ENCODE measurements around the gene ZXDA.
"Not testable (repeated sequence)": the region's sequence is repeated elsewhere in the genome, so short reads cannot be mapped to it uniquely, and the experiment has no call there.

Gene ZXDA

GRCh38 chrX:57908972-57909594 lies 1.2 kb downstream of the ZXDA start:
- H3K27ac ChIP-seq, result peak overlapping the region; percentile 87
- not testable (repeated sequence) for H3K79me2 ChIP-seq; H3K36me3 ChIP-seq (ENCODE audit: control insufficient read depth, insufficient read depth, low read length); H3K9ac ChIP-seq; H3K27me3 ChIP-seq (ENCODE audit: control insufficient read depth, insufficient read depth, low read length); H3K9me3 ChIP-seq (ENCODE audit: control insufficient read depth, low read length); H3K4me1 ChIP-seq
- peak overlapping the region; percentile 31 for H3K4me3 ChIP-seq (ENCODE audit: low read depth, low read length)
- peak overlapping the region; percentile 61 for H3K4me2 ChIP-seq (ENCODE audit: low read length)
- H2AFZ ChIP-seq, result peak overlapping the region; percentile 76

GRCh38 chrX:57906790-57907189 lies 3.5 kb downstream of the ZXDA start:
- H3K4me3 ChIP-seq (ENCODE audit: low read depth, low read length), result no peak overlapping the region
- H3K79me2 ChIP-seq, result no peaks in the 10 kb centered on the region
- H3K9me3 ChIP-seq (ENCODE audit: control insufficient read depth, low read length), result no peaks in the 10 kb centered on the region
- H2AFZ ChIP-seq, result no peak overlapping the region
- no peaks in the 10 kb centered on the region for H3K27me3 ChIP-seq (ENCODE audit: control insufficient read depth, insufficient read depth, low read length)
- H3K4me2 ChIP-seq (ENCODE audit: low read length), result no peak overlapping the region
- H3K4me1 ChIP-seq, result peaks cover 3% of the 10 kb centered on the region
- H3K36me3 ChIP-seq (ENCODE audit: control insufficient read depth, insufficient read depth, low read length), result no peaks in the 10 kb centered on the region
- H3K9ac ChIP-seq, result no peak overlapping the region
- no peak for TF ChIP-seq CTCF (IDR thresholded peaks at IDR 0.05)
- no peak overlapping the region for H3K27ac ChIP-seq

GRCh38 chrX:57905141-57905540 lies 5.1 kb downstream of the ZXDA start:
- Histone ChIP-seq H3K9me3 (ENCODE audit: control insufficient read depth, low read length) (no peaks in the 10 kb centered on the region), H3K27ac (no peak overlapping the region), H3K4me3 (ENCODE audit: low read depth, low read length) (no peak overlapping the region), H3K36me3 (ENCODE audit: control insufficient read depth, insufficient read depth, low read length) (no peaks in the 10 kb centered on the region), H2AFZ (no peak overlapping the region), H3K27me3 (ENCODE audit: control insufficient read depth, insufficient read depth, low read length) (no peaks in the 10 kb centered on the region), H3K4me1 (no peaks in the 10 kb centered on the region), H3K9ac (no peak overlapping the region), H3K4me2 (ENCODE audit: low read length) (no peak overlapping the region), H3K79me2 (no peaks in the 10 kb centered on the region)
- no peak for TF ChIP-seq CTCF (IDR thresholded peaks at IDR 0.05)

GRCh38 chrX:57904176-57904880 lies 5.9 kb downstream of the ZXDA start:
- Histone ChIP-seq H3K4me2 (ENCODE audit: low read length) (no peak overlapping the region), H3K36me3 (ENCODE audit: control insufficient read depth, insufficient read depth, low read length) (no peaks in the 10 kb centered on the region), H3K27me3 (ENCODE audit: control insufficient read depth, insufficient read depth, low read length) (no peaks in the 10 kb centered on the region), H3K4me1 (no peaks in the 10 kb centered on the region), H3K4me3 (ENCODE audit: low read depth, low read length) (no peak overlapping the region), H3K27ac (no peak overlapping the region), H2AFZ (no peak overlapping the region), H3K9ac (no peak overlapping the region), H3K79me2 (no peaks in the 10 kb centered on the region), H3K9me3 (ENCODE audit: control insufficient read depth, low read length) (no peaks in the 10 kb centered on the region)
- TF ChIP-seq CTCF (IDR thresholded peaks at IDR 0.05), result no peak

- Histone ChIP-seq H3K9ac (no peak overlapping the region), H3K36me3 (ENCODE audit: control insufficient read depth, insufficient read depth, low read length) (no peaks in the 10 kb centered on the region), H3K4me2 (ENCODE audit: low read length) (no peak overlapping the region), H3K27me3 (ENCODE audit: control insufficient read depth, insufficient read depth, low read length) (no peaks in the 10 kb centered on the region), H3K4me1 (no peaks in the 10 kb centered on the region), H3K27ac (no peak overlapping the region), H3K4me3 (ENCODE audit: low read depth, low read length) (no peak overlapping the region), H3K79me2 (no peaks in the 10 kb centered on the region), H3K9me3 (ENCODE audit: control insufficient read depth, low read length) (no peaks in the 10 kb centered on the region), H2AFZ (no peak overlapping the region)
- no peak for TF ChIP-seq CTCF (IDR thresholded peaks at IDR 0.05)
These were observed 7.6 kb downstream of the ZXDA start for GRCh38 chrX:57902633-57903032.

Measured in parathyroid adenoma (tissue), 2 donors.